ENCODE measurements around the gene HINT3.
"Not testable (repeated sequence)": the region's sequence is repeated elsewhere in the genome, so short reads cannot be mapped to it uniquely, and the experiment has no call there.

The HINT3 gene

GRCh38 chr6:125956506-125957390, at the start of gene HINT3:
Gene HINT3, plus strand, starts transcription at chr6:125956770. Its CDS starts 208 bp downstream, at chr6:125956978.
- DNase-seq: peak; percentile 97

- DNase-seq: no peak
Measured at GRCh38 chr6:125910527-125910926, 46.0 kb upstream of the HINT3 start.

GRCh38 chr6:125911051-125911451, 45.5 kb upstream of the HINT3 start:
- not testable (repeated sequence) for DNase-seq

GRCh38 chr6:125912430-125912829, 44.1 kb upstream of the HINT3 start:
- DNase-seq: not testable (repeated sequence)

GRCh38 chr6:125913145-125913544, 43.4 kb upstream of the HINT3 start:
- DNase-seq: no peak

GRCh38 chr6:125913864-125914351, 42.7 kb upstream of the HINT3 start:
- DNase-seq: no peak

GRCh38 chr6:125918230-125918629, 38.3 kb upstream of the HINT3 start:
- no peak for DNase-seq

GRCh38 chr6:125918681-125919566, 37.6 kb upstream of the HINT3 start:
- DNase-seq: no peak

GRCh38 chr6:125919618-125920017, 37.0 kb upstream of the HINT3 start:
- no peak for DNase-seq

GRCh38 chr6:125922322-125922860, 34.2 kb upstream of the HINT3 start:
- no peak for DNase-seq

- no peak for DNase-seq
Measured at GRCh38 chr6:125923366-125923877, 33.1 kb upstream of the HINT3 start.

GRCh38 chr6:125924169-125924568, 32.4 kb upstream of the HINT3 start:
- no peak for DNase-seq

- DNase-seq: no peak
Measured at GRCh38 chr6:125924697-125925358, 31.7 kb upstream of the HINT3 start.

GRCh38 chr6:125926711-125927110, 29.9 kb upstream of the HINT3 start:
- no peak for DNase-seq

- DNase-seq: no peak
Measured at GRCh38 chr6:125927761-125928160, 28.8 kb upstream of the HINT3 start.

GRCh38 chr6:125930765-125931418, 25.7 kb upstream of the HINT3 start:
- no peak for DNase-seq

- DNase-seq: no peak
Measured at GRCh38 chr6:125931733-125932450, 24.7 kb upstream of the HINT3 start.

- no peak for DNase-seq
Measured at GRCh38 chr6:125932451-125932795, 24.1 kb upstream of the HINT3 start.

GRCh38 chr6:125935520-125935919, 21.1 kb upstream of the HINT3 start:
- not testable (repeated sequence) for DNase-seq

- DNase-seq: no peak
Measured at GRCh38 chr6:125939026-125939425, 17.5 kb upstream of the HINT3 start.

GRCh38 chr6:125939791-125940190, 16.8 kb upstream of the HINT3 start:
- DNase-seq: no peak

Data from activated CD4-positive, alpha-beta T cell treated with anti-CD3 and anti-CD28 coated beads for 1 hour (primary cell).